NOMO-1 (cell line): ENCODE measurements around the gene THSD7A.
A peak's percentile ranks its signal among the peaks of the same experiment; 100 is the strongest.

ENCODE experiments used
- DNase-seq, 2 experiments: peaks; one replicate each; lab custom pipeline; 2025; ENCODE audit not compliant: unreplicated experiment in 2 of 2; lab: John Stamatoyannopoulos, UW

Gene THSD7A

GRCh38 chr7:11427686-11428273, 404.2 kb downstream of the THSD7A start:
- peak; percentile 11 to 65 for DNase-seq

GRCh38 chr7:11424006-11424405, 408.0 kb downstream of the THSD7A start:
- no peak for DNase-seq

GRCh38 chr7:11420049-11420448, 411.9 kb downstream of the THSD7A start:
- no peak for DNase-seq

GRCh38 chr7:11416641-11417458, 415.1 kb downstream of the THSD7A start:
- DNase-seq = no peak

GRCh38 chr7:11415101-11415500, 416.9 kb downstream of the THSD7A start:
- no peak for DNase-seq

GRCh38 chr7:11413901-11414300, 418.1 kb downstream of the THSD7A start:
- DNase-seq = no peak

GRCh38 chr7:11412036-11412435, 420.0 kb downstream of the THSD7A start:
- no peak for DNase-seq

- DNase-seq = no peak
Observed at GRCh38 chr7:11410656-11411644, 421.0 kb downstream of the THSD7A start.

- DNase-seq = no peak
Observed at GRCh38 chr7:11404355-11404754, 427.6 kb downstream of the THSD7A start.

GRCh38 chr7:11403781-11404180, 428.2 kb downstream of the THSD7A start:
- DNase-seq = no peak

- DNase-seq = no peak
Observed at GRCh38 chr7:11394438-11394837, 437.6 kb downstream of the THSD7A start.

- no peak for DNase-seq
Observed at GRCh38 chr7:11379641-11380040, 452.4 kb downstream of the THSD7A start.

- no peak for DNase-seq
Observed at GRCh38 chr7:11376529-11376928, 455.5 kb downstream of the THSD7A start.

GRCh38 chr7:11374629-11375028, 457.4 kb downstream of the THSD7A start:
- DNase-seq = no peak

GRCh38 chr7:11373546-11374142, 458.4 kb downstream of the THSD7A start:
- no peak for DNase-seq

GRCh38 chr7:11369696-11370095, 462.3 kb downstream of the THSD7A start:
- no peak for DNase-seq

GRCh38 chr7:11366118-11366517, 465.9 kb downstream of the THSD7A start:
- no peak for DNase-seq

GRCh38 chr7:11358637-11359036, 473.4 kb downstream of the THSD7A start:
- no peak for DNase-seq

GRCh38 chr7:11355399-11356005, 476.5 kb downstream of the THSD7A start:
- no peak for DNase-seq

GRCh38 chr7:11346302-11346701, 485.7 kb downstream of the THSD7A start:
- no peak for DNase-seq
